Upper lobe of left lung (tissue), 6 donors: ENCODE measurements around the gene ZNF574. TPM values are rescaled to one million over a fixed set of nuclear protein-coding genes. Genes with fewer than 3 reads are reported as not detected.

Experiments
- ATAC-seq, 2 donors: fragments of 200-7000 bp; cut with Tn5 transposase; one replicate each; pipeline ENCODE4 v1.9.1; 2022; ENCODE audit warnings: mild to moderate bottlenecking in 2 of 2, moderate library complexity in 2 of 2; ENCODE audit not compliant: low FRiP score in 2 of 2
- DNase-seq, 2 donors: peaks; one replicate each; pipeline ENCODE4 v3.0.0-alpha.2; 2019 to 2020
- H3K27ac ChIP-seq, 4 donors: fragments of 200-600 bp; sonication (generic); one replicate each; pipeline ENCODE4 v1.5.1; 2016 to 2019
- H3K27me3 ChIP-seq, 4 donors: fragments of 200-600 bp; sonication (generic); one replicate each; pipeline ENCODE4 v1.5.1; 2017 to 2019
- H3K36me3 ChIP-seq, 4 donors: fragments of 200-600 bp; sonication (generic); one replicate each; pipeline ENCODE4 v1.5.1; 2016 to 2019
- H3K4me1 ChIP-seq, 4 donors: fragments of 200-600 bp; sonication (generic); one replicate each; pipeline ENCODE4 v1.5.1; 2018 to 2019
- H3K4me3 ChIP-seq, 4 donors: fragments of 200-600 bp; sonication (generic); one replicate each; pipeline ENCODE4 v1.5.1; 2017 to 2019; ENCODE audit warnings: mild to moderate bottlenecking in 2 of 4, moderate library complexity in 1 of 4
- H3K9me3 ChIP-seq, 4 donors: fragments of 200-600 bp; sonication (generic); one replicate each; pipeline ENCODE4 v1.5.1; 2018 to 2019
- EP300 ChIP-seq, 4 donors: sonication (generic); formaldehyde crosslinking; IDR thresholded peaks; one replicate each; pipeline ENCODE4 v1.5.1; 2017; ENCODE audit warnings: antibody characterized with exemption in 4 of 4, control low read depth in 2 of 4
- POLR2A ChIP-seq, 4 donors: fragments of 450-650 bp; IDR thresholded peaks; one replicate each; pipeline ENCODE4 v1.5.1; 2016 to 2017; ENCODE audit warnings: antibody characterized with exemption in 4 of 4, mild to moderate bottlenecking in 2 of 4
- POLR2AphosphoS5 ChIP-seq, 2 donors: sonication (generic); formaldehyde crosslinking; IDR thresholded peaks; one replicate each; pipeline ENCODE4 v1.5.1; 2017; ENCODE audit warnings: antibody characterized with exemption in 2 of 2
- WGBS, 2 donors: methylation state at CpG; one replicate each; pipeline ENCODE4 v1.1.5; 2017 to 2018; 5-methylcytosine and 5-hydroxymethylcytosine counted together
- total RNA-seq, 6 donors: library from RNA; depleted of rRNA in 4 of 6; stranded (reverse); fragments of >200 nt in 4 of 6; gene quantifications; one replicate each; pipeline versions ENCODE4 v1.1.0 to v1.2.1, GENCODE V29; 2016 to 2021
- TF ChIP-seq, protein P1 (sequence below), 6 experiments: fragments of 450-650 bp in 4 of 6; fragments of 200-600 bp in 2 of 6; sonication (generic) in 2 of 6; IDR thresholded peaks; one replicate each; pipeline ENCODE4 v1.5.1; 2016 to 2019; ENCODE audit warnings: antibody characterized with exemption in 6 of 6
- donor health status: DM: no; HTN: no; CAD: no; lungs with moderate emphysema.
- donor health status: DM: no; HTN: yes; CAD: no; lungs with severe emphysema.

Gene ZNF574
- total RNA-seq, 6 donors from 2014 or later: 9.2 to 26.4 (median 13.3) TPM

DNA sequence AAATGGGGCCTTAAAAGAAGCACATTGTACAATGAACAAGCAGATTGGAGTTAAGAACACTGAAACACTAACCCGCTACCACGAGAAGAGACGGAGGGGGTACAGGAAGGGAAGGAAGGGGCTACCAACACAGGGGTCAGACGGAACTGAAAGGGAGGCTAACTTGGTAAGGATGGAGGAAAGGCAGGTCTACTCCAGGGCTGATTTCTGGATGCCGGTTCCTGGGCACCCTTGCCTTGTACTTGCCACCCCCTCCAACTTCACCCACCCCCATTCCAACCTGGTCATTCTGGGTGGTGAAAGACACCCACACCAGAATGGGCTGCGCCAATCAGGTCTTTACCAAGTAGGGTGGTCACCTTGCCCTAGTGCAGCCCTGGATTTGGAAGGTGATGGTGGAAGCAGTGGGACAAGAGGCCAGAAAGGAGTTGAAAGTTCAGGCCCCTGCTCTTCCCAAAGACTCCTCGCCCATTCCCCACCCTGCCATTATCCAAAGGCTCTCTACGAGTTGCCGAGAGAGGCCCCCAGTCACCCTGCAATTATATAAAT is 10.3 kb downstream of the ZNF574 start:
- TF ChIP-seq, protein P1, sequence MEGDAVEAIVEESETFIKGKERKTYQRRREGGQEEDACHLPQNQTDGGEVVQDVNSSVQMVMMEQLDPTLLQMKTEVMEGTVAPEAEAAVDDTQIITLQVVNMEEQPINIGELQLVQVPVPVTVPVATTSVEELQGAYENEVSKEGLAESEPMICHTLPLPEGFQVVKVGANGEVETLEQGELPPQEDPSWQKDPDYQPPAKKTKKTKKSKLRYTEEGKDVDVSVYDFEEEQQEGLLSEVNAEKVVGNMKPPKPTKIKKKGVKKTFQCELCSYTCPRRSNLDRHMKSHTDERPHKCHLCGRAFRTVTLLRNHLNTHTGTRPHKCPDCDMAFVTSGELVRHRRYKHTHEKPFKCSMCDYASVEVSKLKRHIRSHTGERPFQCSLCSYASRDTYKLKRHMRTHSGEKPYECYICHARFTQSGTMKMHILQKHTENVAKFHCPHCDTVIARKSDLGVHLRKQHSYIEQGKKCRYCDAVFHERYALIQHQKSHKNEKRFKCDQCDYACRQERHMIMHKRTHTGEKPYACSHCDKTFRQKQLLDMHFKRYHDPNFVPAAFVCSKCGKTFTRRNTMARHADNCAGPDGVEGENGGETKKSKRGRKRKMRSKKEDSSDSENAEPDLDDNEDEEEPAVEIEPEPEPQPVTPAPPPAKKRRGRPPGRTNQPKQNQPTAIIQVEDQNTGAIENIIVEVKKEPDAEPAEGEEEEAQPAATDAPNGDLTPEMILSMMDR (IDR thresholded peaks at IDR 0.05): no peak
- Histone ChIP-seq H3K36me3 (peaks cover 0 to 25% (median 6%) of the 10 kb centered on the region in 4 donors), H3K4me3 (no peak overlapping the region), H3K27me3 (no peaks in the 10 kb centered on the region), H3K27ac (no peak overlapping the region), H3K4me1 (peaks cover 0 to 6% (median 0%) of the 10 kb centered on the region in 4 donors), H3K9me3 (no peaks in the 10 kb centered on the region)
- no peak for ATAC-seq
- WGBS, 2 donors: 78 to 79% methylated on average over 9 of the region's 9 CpGs
- DNase-seq: no peak

DNA sequence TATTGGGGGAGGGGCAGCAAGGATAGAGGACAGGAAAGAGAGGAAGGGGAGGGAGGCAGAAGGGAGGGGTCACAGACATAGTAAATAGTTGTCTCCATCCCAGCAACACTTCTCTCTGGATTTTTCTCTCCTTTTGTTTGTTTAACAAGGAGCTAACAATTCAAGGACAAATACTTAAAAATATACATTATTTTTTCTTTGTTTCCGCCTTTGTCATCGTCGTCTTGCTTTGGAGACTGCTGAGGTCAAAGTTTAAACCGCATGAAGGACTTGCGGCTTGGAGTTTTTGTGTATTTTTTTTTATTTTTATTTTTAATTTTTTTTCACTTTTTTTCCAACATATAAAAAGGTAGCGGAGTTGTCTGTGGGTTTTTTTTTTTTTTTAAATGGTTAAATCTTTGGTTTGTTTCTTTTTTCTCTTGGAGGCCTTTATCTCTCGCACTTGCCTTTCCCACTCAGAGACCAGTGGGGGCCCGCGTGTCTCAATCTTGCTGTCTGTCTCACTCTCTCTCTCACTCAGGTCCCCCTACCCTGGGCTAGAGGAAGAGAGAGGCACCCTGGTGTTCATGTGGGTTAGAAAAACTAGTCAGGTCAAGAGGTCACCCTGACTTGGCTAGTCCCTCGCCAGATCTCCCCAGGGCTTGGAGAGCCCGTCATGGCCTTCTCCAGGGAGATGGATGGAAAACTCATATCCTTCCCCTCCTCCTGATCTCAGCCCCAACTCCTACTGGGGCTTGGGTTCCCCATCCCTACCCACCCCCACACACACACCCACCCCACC is 11.0 kb downstream of the ZNF574 start:
- Histone ChIP-seq H3K27me3 (no peaks in the 10 kb centered on the region), H3K36me3 (peaks cover 0 to 18% (median 2%) of the 10 kb centered on the region in 4 donors), H3K4me1 (peaks cover 0 to 6% (median 3%) of the 10 kb centered on the region in 4 donors), H3K4me3 (no peak overlapping the region), H3K9me3 (no peaks in the 10 kb centered on the region), H3K27ac (no peak overlapping the region)
- WGBS, 2 donors: 81 to 87% methylated on average over 11 of the region's 11 CpGs
- TF ChIP-seq EP300 (IDR thresholded peaks at IDR 0.05): no peak
- TF ChIP-seq, protein P1 (IDR thresholded peaks at IDR 0.05): no peak
- TF ChIP-seq POLR2AphosphoS5 (IDR thresholded peaks at IDR 0.05): no peak
- DNase-seq (no peak), ATAC-seq (no peak)

DNA sequence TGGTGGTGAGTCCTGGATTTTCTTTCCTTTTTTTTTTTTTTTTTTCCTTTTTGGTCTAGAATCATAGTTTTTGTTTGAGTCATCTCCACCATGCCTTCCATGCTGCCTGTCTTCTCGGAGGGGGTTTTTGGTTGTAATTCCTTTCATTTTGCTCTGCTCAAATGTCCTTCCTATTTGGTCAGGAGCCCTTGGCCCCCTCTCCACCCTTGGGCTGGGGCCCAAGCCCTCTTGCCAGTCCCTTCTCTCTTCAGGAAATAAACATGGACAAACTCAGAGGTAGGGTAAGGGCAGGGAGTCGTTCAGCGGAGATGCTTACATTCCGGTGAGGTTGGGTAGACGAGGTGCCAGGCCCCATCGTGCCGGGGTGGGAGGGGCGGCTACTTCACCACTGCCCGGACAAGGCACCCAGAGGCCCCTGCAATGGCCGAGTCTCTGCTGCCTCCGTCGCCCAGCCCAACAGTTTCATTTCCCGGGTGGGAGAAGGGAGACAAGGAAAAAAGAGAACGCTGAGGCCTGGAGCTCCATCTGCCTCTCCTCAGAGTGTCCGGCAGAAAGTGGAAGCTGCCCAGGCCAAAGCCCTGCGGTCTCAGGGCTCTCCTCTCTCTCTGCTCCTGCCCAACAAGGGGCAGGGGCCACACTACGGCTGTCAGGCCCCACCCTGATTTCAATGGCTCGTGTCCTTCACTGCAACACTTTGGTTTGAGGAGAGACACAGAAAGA is 12.7 kb downstream of the ZNF574 start:
- Histone ChIP-seq H3K27me3 (no peaks in the 10 kb centered on the region), H3K9me3 (no peaks in the 10 kb centered on the region), H3K4me3 (peak overlapping the region in 2 of 4 donors; percentile 13 to 14), H3K27ac (peak overlapping the region in 1 of 4 donors; percentile 4), H3K4me1 (peaks cover 0 to 7% (median 3%) of the 10 kb centered on the region in 4 donors), H3K36me3 (peaks cover 0 to 4% (median 0%) of the 10 kb centered on the region in 4 donors)
- ATAC-seq (peak in 1 of 2 donors; percentile 36), DNase-seq (peak in 1 of 2 donors; percentile 65)
- 52 to 63% methylated on average over 7 to 18 of the region's 18 CpGs for WGBS, 2 donors
- no peak for TF ChIP-seq POLR2AphosphoS5 (IDR thresholded peaks at IDR 0.05)
- no peak for TF ChIP-seq POLR2A (IDR thresholded peaks at IDR 0.05)
- no peak for TF ChIP-seq EP300 (IDR thresholded peaks at IDR 0.05)
- TF ChIP-seq, protein P1 (IDR thresholded peaks at IDR 0.05): no peak

DNA sequence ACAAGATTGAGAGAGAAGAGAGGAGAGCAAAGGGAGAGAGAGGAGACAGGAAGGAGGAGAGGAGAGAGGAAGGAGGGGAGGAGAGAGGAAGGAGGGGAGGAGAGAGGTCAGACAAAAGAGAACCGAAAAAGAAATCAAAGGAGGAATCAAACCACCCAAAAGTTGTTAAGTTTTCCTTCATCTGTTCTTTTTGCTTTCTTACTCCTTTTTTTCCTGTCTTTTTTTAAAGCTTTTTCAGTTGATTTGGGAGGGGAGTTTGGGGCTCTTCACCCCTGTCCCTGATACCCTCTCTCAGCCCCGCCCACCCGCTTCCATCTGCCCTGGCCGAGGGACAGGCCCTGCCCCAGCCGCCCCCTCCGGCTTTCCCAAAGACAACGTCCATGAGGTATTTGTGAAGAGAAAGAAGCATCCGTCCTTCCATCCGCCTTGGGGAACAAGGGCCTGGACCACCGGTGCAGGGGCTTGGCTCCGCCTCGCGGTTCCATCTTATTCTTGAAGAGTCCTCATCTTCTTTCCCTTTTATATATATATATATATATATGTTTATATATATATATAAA is 13.3 kb downstream of the ZNF574 start:
- Histone ChIP-seq H3K4me1 (peaks cover 0 to 7% (median 3%) of the 10 kb centered on the region in 4 donors), H3K4me3 (no peak overlapping the region), H3K27me3 (no peaks in the 10 kb centered on the region), H3K9me3 (no peaks in the 10 kb centered on the region), H3K27ac (no peak overlapping the region), H3K36me3 (no peaks in the 10 kb centered on the region)
- DNase-seq: peak in 1 of 2 donors; percentile 68
- TF ChIP-seq, protein P1 (IDR thresholded peaks at IDR 0.05): no peak
- no peak for TF ChIP-seq POLR2A (IDR thresholded peaks at IDR 0.05)
- no peak for TF ChIP-seq POLR2AphosphoS5 (IDR thresholded peaks at IDR 0.05)
- no peak for TF ChIP-seq EP300 (IDR thresholded peaks at IDR 0.05)
- 79 to 81% methylated on average over 13 of the region's 13 CpGs for WGBS, 2 donors
- no peak for ATAC-seq
